CD4-positive, alpha-beta T cell treated with Interleukin-1 beta for 1 hour (primary cell): ENCODE measurements around the gene IGFBP2.

Source experiments
- DNase-seq, 2 donors: peaks; one replicate each; pipeline ENCODE4 v3.0.0-alpha.2; 2020 to 2022

The IGFBP2 gene

GRCh38 chr2:216664593-216665034, 31.4 kb downstream of the IGFBP2 start:
- no peak for DNase-seq

GRCh38 chr2:216665242-216665641, 32.0 kb downstream of the IGFBP2 start:
- DNase-seq, result no peak

- DNase-seq, result no peak
These were observed 32.5 kb downstream of the IGFBP2 start for GRCh38 chr2:216665717-216666116.

GRCh38 chr2:216666461-216667233, 33.4 kb downstream of the IGFBP2 start:
- DNase-seq, result peak; percentile 60 to 67

GRCh38 chr2:216670266-216671080, 37.3 kb downstream of the IGFBP2 start:
- DNase-seq, result no peak

GRCh38 chr2:216671081-216671411, 37.8 kb downstream of the IGFBP2 start:
- DNase-seq, result no peak

- DNase-seq, result no peak
These were observed 38.6 kb downstream of the IGFBP2 start for GRCh38 chr2:216671791-216672343.

GRCh38 chr2:216672466-216672865, 39.2 kb downstream of the IGFBP2 start:
- DNase-seq, result no peak

GRCh38 chr2:216673021-216673420, 39.8 kb downstream of the IGFBP2 start:
- DNase-seq, result no peak

- DNase-seq, result no peak
These were observed 40.4 kb downstream of the IGFBP2 start for GRCh38 chr2:216673609-216674008.

- DNase-seq, result no peak
These were observed 41.2 kb downstream of the IGFBP2 start for GRCh38 chr2:216674376-216674775.

- DNase-seq, result no peak
These were observed 43.4 kb downstream of the IGFBP2 start for GRCh38 chr2:216676630-216677029.

- DNase-seq, result no peak
These were observed 44.3 kb downstream of the IGFBP2 start for GRCh38 chr2:216677439-216678097.

- DNase-seq, result no peak
These were observed 44.9 kb downstream of the IGFBP2 start for GRCh38 chr2:216678098-216678465.

GRCh38 chr2:216678813-216679657, 45.8 kb downstream of the IGFBP2 start:
- DNase-seq, result no peak

GRCh38 chr2:216679658-216680024, 46.4 kb downstream of the IGFBP2 start:
- DNase-seq, result no peak

- DNase-seq, result no peak
These were observed 47.9 kb downstream of the IGFBP2 start for GRCh38 chr2:216680951-216681629.

- no peak for DNase-seq
These were observed 48.5 kb downstream of the IGFBP2 start for GRCh38 chr2:216681683-216682082.

- DNase-seq, result peak in 1 of 2 donors; percentile 56
These were observed 50.6 kb downstream of the IGFBP2 start for GRCh38 chr2:216683846-216684245.

GRCh38 chr2:216685327-216685875, 52.2 kb downstream of the IGFBP2 start:
- DNase-seq, result no peak

- DNase-seq, result no peak
These were observed 53.9 kb downstream of the IGFBP2 start for GRCh38 chr2:216687111-216687510.

GRCh38 chr2:216687646-216688045, 54.4 kb downstream of the IGFBP2 start:
- DNase-seq, result no peak
